GM21367 (cell line): ENCODE measurements around the gene RNF151.

Experiments used
- ATAC-seq: cut with Tn5 transposase; IDR thresholded peaks from one replicate; pipeline ENCODE4 v1.9.1; 2021; ENCODE audit not compliant: unreplicated experiment

The RNF151 gene

DNA sequence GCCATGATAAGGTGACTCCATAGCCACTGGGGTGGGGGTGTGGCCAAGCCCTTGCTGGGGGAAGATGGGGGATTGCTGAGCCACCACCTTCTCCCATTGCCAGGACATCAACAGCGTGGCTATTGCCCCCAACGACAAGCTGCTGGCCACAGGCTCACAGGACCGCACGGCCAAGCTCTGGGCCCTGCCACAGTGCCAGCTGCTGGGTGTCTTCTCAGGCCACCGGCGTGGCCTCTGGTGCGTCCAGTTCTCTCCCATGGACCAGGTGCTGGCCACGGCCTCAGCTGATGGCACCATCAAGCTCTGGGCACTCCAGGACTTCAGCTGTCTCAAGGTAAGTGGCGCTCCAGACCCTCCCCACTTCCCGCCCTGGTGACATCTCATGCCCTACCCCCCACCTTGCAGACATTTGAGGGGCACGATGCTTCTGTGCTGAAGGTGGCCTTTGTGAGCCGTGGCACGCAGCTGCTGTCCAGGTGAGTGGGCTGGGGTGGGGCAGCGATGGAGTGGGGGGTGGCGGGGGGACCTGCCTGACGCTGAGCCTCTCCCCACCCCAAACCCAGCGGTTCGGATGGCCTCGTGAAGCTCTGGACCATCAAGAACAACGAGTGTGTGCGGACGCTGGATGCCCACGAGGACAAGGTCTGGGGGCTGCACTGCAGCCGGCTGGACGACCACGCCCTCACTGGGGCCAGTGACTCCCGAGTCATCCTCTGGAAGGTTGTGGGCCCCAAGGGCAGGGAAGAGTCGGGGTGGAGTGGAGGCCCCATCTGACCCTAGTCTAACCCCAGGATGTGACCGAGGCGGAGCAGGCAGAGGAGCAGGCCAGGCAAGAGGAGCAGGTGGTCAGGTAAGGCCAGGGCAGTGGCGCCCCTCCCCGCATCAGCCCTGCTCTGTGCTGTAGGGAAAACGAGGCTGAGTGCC is 10.6 kb downstream of the RNF151 start:
- no peak for ATAC-seq

DNA sequence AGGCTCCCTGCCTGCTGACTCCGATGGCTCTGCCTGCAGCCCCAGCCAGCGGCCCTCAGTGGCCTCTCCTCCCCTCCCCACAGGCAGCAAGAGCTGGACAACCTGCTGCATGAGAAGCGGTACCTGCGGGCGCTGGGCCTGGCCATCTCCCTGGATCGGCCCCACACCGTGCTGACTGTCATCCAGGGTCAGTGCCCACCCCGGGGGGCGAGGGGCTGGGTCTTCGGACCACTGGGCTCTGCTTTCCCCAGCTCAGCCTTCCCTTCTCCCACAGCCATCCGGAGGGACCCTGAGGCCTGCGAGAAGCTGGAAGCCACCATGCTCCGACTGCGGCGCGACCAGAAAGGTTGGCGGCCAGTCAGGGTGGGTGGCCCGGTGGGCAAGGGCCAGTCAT is 11.2 kb downstream of the RNF151 start:
- ATAC-seq, result no peak

DNA sequence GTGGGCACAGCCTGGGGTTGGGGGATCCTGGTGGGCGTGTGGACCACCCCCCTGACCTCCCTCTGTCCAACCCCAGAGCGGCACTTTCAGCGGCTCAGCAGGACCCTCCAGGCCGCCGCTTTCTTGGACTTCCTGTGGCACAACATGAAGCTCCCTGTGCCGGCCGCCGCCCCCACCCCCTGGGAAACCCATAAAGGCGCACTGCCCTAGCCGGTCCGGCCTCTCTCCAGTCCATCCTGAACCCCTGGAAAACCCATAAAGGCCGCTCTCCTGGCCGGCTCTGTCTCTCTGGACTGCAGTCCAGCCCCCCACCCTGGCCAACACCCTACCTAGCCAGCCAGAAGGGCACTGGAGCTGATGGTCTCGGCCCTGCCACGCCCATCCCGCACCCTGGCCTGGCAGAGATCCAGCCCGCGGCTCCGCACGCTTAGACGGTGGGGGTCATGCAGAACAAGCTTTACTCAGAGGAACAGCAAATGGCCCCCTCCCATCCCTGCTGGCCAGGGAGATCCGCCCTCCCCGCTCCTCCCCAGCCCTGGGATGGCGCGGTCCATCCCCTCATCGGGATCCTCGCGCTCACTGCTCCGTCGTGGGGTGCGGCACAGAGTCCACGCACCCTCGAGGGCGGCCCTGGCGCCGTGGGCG is 11.9 kb downstream of the RNF151 start:
- no peak for ATAC-seq

DNA sequence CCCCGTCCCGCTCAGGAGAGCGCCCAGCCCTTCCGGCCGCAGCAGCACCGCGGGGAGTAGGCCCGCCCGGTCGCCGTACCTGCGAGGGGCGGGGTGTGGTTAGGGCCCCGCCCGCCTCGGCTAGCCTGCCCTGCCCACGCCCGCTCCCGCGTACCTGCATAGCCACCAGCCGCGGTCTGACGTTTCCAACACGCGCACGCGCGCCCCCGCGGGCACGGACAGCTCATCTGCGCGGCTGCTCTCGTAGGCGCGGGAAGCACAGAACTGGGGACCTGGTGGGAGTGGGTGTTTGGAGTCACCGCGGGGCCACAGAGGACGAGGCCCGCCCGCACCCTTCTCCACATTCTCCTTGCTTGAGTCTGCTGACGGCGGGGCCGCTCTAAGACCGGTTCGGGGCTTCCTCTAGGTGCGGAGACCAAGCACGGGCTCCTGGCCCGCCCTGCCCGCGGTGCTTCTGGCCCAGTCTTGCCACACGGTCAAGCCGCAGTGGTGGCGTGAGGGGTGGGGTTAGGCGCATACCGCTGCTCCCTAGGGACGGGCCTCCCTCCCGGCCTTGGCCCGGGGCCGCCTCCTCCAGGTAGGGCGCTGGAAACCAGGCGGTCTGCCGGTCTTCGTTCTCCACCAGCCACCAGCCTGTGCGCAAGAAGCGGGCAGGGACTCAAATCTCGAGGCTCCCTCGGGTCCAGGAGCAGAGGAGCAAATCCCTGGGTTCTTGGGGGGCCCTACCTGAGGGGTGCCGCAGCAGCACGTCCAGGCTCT is 12.8 kb downstream of the RNF151 start:
- ATAC-seq, result no peak

DNA sequence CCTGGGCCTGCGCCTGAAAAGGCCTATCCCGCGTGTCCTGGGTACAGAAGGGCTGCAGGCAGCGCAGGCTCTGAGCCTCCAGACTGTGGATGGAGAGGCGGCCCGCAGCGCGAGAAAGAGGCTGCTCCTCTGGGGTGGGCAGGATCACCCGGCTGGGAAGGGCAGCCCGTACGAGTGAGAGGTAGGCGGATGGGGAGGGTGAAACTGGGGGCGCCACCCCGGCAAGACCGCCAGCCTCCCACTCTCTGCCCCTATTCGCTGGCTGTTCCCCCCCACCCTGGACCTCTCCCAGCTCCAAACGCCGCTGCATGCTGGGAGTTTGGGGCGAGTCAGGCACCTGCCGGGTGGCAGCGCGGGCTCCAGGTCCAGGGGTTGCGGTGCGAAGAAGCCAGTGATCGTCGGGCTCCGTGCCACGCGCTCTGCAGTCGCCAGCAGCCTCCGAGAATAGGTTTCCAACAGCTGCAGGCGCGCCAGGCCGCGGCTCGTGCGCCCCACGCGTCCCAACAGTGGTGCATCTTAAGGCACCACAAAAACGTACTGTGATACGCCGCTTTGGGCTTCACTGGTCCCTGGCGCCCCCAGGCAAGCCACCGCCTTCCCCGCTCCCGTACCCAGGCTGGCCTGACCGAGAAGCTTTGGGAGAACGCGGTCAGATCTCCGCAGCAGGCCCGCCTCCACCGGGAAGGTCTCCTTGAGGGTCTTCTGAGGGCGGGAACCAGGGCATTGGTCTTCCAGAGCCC is 13.5 kb downstream of the RNF151 start:
- no peak for ATAC-seq

DNA sequence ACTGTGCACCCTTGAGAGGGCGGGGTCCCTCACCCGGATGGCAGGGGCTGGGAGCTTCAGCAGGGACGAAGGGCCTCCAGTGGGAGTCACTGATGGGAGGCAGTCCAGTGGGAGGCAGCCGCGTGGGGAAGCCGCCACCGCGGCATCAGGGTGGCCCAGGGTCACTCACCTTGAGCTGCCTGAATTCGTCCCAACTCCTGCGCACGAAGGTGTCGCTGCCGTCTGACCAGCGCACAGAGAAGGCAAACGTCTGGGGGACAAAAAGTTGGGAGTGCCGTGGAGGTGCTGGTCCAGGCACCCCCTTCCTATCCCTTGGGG is 14.1 kb downstream of the RNF151 start:
- no peak for ATAC-seq

DNA sequence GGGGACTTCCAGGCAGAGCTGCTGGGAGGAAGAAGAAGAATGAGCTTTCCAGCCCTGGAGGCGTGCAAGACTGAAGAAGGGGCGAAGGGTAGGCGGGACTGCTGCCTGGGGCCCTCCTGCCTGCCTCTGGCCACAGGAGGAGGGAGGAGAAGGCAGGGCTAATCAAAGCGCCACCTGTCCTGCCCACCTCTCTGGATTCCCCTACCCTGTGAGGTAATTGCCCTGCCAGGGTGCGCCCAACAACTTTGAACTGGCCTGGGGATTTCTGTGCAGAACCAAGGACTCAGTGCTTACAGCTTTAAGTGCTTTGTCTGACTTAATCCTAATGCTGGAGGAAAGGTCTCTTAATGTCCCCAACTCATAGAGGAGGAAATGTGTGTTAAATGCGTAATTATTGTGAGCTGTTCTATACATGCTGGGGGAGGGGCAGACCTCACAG is 14.8 kb downstream of the RNF151 start, which contains the start of gene NOXO1:
Gene NOXO1, minus strand, starts transcription at position 72 of the 439 bp plus-strand sequence. CDS start 290 bp downstream, outside the sequence.
- ATAC-seq, result no peak

DNA sequence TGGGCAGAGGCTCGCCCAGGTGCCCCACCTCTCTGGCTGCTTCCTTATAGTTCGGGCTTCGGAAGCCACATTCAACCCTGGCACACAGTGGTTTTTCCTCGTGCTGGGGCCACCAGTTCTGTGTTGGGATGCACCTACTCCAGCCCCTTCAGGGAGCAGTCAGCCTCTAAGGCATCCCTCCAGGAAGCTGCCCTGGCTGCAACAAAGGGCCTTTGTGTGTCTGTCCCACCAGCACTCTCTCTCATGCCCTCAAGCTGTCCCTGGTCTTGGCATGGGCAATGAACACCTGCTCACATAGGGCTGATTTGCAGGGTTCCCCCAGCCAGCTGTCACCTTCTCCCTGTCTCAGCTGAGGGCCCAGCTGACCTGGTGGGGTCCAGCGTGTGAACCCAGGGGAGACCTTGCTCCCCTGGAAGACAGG is 15.4 kb downstream of the RNF151 start:
- ATAC-seq, result no peak

DNA sequence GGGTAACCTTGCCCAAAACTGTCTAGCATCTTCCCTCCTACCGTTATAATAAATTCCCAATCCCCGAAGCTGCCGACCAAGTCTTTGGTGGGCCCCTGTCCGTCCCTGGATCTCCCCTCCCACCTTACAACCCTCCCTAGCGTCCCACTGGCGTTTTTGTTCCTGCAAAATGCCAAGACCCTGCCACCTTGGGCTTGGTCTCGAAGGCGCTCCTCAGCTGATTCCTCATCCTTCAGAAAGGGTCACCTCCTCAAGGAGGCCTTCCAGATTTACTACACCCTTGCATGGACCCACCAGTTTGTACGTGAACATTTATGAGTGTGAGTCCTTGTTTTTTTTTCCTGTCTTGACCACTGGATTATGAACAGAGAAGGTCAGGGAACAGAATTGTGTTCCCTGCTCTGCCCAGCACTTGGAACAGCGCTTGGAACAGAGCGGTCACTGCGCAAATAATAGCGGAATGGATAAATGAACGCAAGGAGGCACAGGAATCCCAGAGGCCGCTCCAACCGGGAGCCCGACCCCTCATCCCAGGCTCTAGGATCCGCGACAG is 16.4 kb downstream of the RNF151 start:
- ATAC-seq, result no peak

DNA sequence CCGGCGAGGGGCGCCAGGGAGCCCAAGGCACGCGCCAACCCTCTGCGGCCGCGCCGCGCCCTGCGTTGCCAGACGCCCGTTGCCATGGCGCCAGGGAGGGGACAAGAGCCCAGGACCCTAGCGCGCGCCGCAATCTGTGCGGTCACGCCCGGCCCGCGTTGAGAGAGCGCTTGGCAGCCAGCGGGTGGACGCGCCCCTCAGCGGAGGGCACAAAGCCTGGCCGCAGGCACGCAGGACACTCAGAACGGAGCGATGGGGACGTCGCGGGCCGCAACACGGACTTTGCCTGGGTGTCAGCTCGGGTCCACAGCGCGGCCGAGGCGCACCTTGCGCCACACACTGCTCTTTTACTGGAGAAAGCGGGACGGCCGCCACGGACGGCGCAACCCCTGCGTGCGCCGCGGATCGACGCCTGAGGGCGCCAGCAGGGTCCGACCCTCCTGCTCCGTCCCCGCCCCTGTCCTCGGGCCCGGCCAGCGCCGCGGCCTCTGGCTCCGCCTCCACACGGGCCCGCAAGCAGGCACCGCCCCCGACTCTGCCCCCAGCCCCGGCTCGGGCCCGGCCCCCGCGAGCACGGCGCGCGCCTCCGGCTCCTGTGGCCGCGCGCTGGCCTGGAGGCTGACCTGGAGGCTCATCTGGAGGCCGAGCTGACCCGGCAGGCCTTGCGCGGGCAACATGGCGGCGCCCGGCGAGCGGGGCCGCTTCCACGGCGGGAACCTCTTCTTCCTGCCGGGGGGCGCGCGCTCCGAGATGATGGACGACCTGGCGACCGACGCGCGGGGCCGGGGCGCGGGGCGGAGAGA is 17.1 kb downstream of the RNF151 start, which contains the start of gene GFER:
Gene GFER, plus strand, starts transcription at position 650 of the 803 bp plus-strand sequence. Its CDS starts 26 bp downstream, at position 676.
- ATAC-seq, result peak; percentile 68

DNA sequence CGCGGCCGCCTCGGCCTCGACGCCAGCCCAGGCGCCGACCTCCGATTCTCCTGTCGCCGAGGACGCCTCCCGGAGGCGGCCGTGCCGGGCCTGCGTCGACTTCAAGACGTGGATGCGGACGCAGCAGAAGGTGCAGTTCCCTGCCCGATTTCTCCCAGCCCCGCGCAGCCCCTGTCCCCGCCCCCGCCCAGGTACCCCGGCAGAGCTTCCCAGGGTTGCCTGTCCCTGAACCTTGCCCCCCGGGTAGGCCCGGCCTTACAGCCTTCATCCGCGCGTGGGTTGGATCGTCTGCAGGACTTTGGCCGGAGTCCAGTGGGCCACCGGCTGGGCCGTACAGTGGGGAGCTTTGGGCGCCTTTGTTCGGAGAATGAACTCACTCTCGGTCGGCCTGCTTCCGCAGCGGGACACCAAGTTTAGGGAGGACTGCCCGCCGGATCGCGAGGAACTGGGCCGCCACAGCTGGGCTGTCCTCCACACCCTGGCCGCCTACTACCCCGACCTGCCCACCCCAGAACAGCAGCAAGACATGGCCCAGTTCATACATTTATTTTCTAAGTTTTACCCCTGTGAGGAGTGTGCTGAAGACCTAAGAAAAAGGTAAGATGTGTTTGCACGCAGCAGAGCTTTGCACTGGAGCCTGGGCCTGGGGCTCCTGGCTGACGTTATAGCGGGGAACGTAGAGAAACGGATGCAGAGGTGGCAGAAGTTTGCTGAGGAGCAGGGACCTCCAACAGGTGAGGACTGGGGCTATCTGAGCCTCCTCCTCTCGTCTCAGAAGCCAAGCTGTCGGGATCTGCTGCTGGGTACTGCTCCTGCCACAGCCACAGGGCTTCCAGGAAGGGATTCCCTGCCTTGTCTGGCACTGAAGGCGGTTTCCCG is 17.9 kb downstream of the RNF151 start:
- ATAC-seq, result no peak

DNA sequence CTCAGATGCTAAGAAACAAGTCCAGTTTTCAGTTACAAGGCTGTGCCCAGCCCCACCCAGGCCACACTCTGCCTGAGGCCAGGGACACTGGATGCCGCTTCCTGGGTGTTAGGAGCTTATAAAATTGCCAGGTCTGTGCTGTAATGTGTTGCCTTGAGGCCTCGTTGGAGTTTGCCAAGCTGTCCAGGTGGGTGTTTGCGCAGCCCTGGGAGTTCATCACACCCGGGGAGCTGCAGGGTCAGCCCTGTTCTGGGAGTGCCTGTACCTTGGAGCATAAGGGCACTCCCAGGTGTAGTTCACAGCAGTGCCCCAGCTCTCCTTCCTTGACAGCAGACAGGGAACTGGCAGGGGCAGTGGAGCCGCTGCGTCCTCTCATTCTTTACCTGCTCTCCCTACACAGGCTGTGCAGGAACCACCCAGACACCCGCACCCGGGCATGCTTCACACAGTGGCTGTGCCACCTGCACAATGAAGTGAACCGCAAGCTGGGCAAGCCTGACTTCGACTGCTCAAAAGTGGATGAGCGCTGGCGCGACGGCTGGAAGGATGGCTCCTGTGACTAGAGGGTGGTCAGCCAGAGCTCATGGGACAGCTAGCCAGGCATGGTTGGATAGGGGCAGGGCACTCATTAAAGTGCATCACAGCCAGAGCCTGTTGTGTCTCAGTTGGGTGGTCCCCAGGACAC is 19.0 kb downstream of the RNF151 start:
- no peak for ATAC-seq

DNA sequence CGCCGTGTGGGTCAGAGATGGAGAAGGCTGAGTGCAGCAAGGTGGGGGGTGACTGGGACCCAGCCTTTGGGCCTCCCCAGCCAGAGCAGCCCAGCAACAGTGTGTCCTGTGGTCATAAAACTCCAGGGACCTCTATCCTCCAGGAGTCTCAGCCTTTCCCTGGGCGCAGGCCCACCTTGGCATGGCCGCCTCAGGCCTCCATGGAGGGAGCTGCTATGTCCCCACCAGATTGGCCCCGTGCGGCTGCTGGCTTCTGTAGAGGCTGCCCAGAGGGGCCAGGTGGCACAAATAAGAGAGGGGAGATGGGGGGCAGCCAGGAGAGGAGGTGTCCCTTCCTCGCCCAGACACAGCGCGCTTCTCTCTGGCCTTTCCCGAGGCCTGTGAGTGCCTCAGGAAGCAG is 20.5 kb downstream of the RNF151 start:
- no peak for ATAC-seq

DNA sequence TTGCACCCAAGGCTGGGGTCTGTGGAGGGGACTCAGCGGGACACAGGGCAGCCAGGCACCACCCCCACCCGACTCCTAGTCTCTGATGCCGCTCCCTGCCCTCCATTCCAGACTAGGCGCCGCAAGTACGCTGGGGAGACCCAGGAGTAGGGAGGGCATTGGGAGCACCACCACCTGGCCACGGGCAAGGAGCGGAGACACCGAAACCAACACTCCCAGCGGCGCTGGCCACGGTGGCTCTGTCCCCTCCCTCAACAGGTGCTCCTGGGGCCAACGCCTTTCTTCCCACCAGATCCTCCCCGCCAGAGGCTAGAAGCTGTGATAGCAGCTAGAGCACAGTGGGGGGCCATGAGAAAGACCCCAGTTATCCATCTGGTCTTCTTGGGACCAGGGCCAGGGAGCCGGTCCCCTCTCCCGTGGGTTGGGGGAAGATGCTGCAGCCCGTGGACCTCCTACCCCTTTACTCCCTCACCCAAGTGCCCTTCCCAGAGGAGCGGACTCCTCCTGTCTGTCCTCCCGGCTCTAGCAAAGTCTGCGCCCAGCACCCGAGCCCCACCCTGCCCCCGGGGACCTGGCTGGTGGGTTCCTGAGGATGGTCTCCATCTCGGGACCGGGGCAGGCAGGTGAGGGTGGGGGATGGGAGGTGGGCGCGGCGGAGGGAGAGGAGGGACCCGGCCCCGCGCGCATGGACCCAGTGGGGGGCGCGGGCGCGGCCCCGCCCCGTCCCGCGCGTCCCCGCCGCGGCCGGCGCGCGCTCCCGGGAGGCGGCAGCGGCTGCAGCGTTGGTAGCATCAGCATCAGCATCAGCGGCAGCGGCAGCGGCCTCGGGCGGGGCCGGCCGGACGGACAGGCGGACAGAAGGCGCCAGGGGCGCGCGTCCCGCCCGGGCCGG is 22.8 kb downstream of the RNF151 start, which contains the start of gene SYNGR3:
Gene SYNGR3, plus strand, starts transcription at position 762 of the 892 bp plus-strand sequence. CDS start 133 bp downstream, outside the sequence.
- ATAC-seq, result no peak

DNA sequence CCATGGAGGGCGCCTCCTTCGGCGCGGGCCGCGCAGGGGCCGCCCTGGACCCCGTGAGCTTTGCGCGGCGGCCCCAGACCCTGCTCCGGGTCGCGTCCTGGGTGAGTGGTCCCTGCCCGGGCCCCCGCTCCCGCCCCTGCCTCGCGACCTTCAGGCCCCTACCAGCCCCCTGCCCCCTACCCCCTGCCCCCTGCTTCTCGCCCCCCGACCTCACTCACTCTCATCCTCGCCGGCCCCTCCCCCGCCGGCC is 23.4 kb downstream of the RNF151 start:
- no peak for ATAC-seq

DNA sequence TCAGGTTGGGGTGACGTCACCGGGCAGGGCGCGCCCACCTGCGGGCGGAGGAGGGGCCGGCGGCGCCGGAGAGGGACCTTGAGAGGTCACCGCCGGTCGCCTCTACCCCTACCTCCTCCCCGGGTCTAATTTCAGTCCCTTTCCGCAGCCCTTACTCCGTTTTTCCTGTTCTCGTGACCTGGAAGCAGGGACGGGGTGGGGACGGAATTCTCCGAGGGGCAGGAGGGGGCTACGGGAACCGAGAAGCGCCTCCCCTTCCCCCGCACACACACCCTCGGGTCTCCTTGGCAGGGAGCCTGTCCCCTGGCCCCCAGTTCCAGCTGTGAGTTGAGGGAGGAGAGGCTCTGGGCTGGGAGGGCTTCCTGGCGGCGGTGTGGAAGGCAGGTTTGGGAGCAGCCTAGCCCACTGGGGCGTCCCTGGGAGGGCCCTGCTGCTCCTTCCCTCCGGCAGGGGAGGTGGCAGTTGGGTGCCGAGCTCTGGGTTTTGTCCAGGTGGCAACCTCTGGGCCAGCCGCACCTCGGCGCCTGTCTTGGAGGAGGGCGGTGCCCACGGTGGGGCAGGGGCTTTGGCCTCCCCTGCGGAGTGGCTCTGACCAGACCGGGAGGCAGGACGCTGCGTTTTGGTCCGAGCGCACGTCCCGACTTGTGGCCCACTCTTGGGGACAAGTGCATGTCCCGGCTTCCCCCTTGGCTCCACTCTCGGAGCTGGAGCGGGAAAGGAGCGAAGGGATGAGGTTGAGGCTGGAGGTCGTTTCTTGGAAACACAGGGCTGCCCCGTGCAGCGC is 23.9 kb downstream of the RNF151 start:
- ATAC-seq, result no peak
